ENCODE results near the gene SURF1.

The SURF1 gene

DNA sequence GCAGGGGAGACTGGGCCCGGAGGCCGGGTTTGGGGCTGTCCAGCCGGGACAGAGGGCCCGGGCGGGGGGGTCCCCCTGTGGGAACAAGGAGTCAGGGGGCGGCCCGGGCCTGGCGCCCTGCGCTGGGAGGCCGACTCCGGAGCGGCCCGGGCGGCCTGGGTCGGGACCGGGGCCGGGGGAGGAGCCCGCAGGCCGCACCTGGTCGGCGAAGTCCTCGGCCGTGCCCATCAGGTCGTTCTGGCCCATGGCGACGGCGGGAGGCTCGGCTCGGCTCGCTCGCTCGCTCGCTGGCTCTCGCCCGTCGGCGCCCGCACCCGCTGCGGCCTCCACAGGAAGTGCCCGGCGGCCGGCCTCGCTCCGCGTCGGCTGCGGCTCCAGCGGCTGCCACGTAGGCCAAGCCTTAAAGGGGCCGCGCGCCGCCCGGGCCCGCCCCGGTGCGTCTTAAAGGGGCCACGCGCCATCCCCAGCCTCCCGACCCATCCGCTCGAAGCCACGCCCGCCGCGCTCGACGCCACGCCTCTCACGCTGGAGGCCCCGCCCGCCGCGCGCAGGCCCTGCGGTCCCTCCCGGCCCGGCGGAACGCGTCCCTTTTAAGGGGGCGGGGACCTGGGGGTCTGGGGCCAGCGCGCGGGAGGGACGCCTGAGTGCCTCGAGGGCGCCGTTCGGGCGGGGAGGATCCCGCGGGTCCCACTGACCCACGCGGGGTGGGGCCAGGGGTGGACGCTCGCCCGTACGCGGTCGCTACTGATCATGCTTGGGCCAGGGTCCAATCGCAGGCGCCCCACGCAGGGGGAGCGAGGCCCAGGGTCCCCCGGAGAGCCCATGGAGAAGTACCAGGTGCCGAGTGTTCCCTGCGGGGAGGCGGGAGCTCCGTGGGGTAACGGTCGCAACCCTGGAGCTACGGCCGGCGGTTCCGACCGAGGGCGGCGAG lies 19.7 kb upstream of the SURF1 start, which contains the start of the genes STKLD1 and SURF4:
Gene STKLD1 (plus strand): TSS at position 643 of the 931 bp plus-strand sequence. CDS start 108 bp downstream, at position 751.
Gene SURF4 (minus strand): TSS at position 337 of the 931 bp plus-strand sequence. CDS start 91 bp downstream, at position 246.
- no peak within 1 kb of the TSS for H2AK5ac ChIP-seq (ENCODE audit: low read length)
- peak within 1 kb of the TSS; percentile 97 for H4K8ac ChIP-seq (ENCODE audit: low read depth, low read length)
- peak within 1 kb of the TSS; percentile 97 for H3K56ac ChIP-seq (ENCODE audit: low read length)
- H3K27ac ChIP-seq (ENCODE audit: low read depth, low read length): peak within 1 kb of the TSS; percentile 95
- no peaks in the 10 kb centered on the region for H3K4me1 ChIP-seq (ENCODE audit: control insufficient read depth, low read depth, low read length)
- no peak within 1 kb of the TSS for H4K5ac ChIP-seq (ENCODE audit: low read length)
- H3K18ac ChIP-seq (ENCODE audit: low read length): peak within 1 kb of the TSS; percentile 97
- H2BK120ac ChIP-seq (ENCODE audit: low read depth, low read length): peak within 1 kb of the TSS; percentile 79
- H3K4me3 ChIP-seq (ENCODE audit: low read length): peak within 1 kb of the TSS; percentile 97
- no peak within 1 kb of the TSS for H2BK15ac ChIP-seq (replicated peaks; ENCODE audit: low read depth)
- peaks cover 39% of the 10 kb centered on the region for H3K79me2 ChIP-seq (ENCODE audit: control insufficient read depth, insufficient read depth, low read length)
- peak within 1 kb of the TSS; percentile 88 for H3K4me2 ChIP-seq (ENCODE audit: low read length)
- H3K27me3 ChIP-seq (ENCODE audit: insufficient read depth, low read length, poor library complexity): no peaks in the 10 kb centered on the region
- peak within 1 kb of the TSS; percentile 96 for H3K9ac ChIP-seq (ENCODE audit: low read length)
- peaks cover 9% of the 10 kb centered on the region for H3K36me3 ChIP-seq (ENCODE audit: control insufficient read depth, insufficient read depth, low read length)
- WGBS (ENCODE audit: extremely low coverage, insufficient coverage, low lambda C conversion rate): no CpG with 5 or more reads among the region's 120 CpGs
- peaks cover 26% of the 10 kb centered on the region for H3K79me1 ChIP-seq (ENCODE audit: low read length)
- no peak within 1 kb of the TSS for H2BK5ac ChIP-seq (ENCODE audit: low read length)
- DNase-seq: peak; percentile 98
- H3K4ac ChIP-seq (ENCODE audit: low read depth, low read length): peak within 1 kb of the TSS; percentile 99
- H3K23ac ChIP-seq (ENCODE audit: low read length): peak within 1 kb of the TSS; percentile 80

DNA sequence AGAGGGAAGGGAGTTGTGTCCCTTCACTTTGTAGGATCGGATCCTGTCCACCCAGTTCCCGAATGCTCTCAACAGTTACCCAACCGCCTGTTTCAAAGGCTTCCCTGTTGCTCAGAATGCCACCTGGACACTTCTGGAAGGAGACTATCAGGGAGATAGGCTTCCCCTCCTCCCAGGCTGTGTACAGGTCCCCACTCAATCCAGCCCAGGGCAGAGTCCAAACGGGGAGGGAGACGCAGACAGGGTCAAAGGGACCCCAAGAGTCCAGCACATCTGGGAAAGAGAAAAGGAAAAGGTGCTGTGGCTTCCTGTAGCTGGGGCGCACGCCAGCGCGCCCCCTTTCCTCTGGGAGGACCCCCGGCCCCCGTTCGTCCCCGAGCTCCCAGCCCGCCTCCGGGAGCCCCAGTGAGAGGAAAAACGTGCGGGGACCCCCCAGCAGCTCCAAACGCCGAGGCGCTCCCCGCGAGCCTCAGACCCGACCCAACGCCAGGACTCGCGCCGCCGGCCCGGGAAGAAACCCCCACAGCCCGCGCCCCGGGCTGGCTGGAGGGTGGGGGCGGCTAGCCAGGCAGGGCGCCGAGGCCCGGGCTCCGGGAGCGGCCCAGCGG lies 18.9 kb upstream of the SURF1 start:
- peak overlapping the region; percentile 99 for H3K4ac ChIP-seq (ENCODE audit: low read depth, low read length)
- H2BK120ac ChIP-seq (ENCODE audit: low read depth, low read length): peak overlapping the region; percentile 79
- H3K79me1 ChIP-seq (ENCODE audit: low read length): peaks cover 33% of the 10 kb centered on the region
- H3K9ac ChIP-seq (ENCODE audit: low read length): peak overlapping the region; percentile 96
- H2BK15ac ChIP-seq (replicated peaks; ENCODE audit: low read depth): no peak overlapping the region
- H3K4me1 ChIP-seq (ENCODE audit: control insufficient read depth, low read depth, low read length): no peaks in the 10 kb centered on the region
- peak overlapping the region; percentile 97 for H3K56ac ChIP-seq (ENCODE audit: low read length)
- no peaks in the 10 kb centered on the region for H3K27me3 ChIP-seq (ENCODE audit: insufficient read depth, low read length, poor library complexity)
- H4K5ac ChIP-seq (ENCODE audit: low read length): no peak overlapping the region
- H3K36me3 ChIP-seq (ENCODE audit: control insufficient read depth, insufficient read depth, low read length): peaks cover 9% of the 10 kb centered on the region
- peaks cover 47% of the 10 kb centered on the region for H3K79me2 ChIP-seq (ENCODE audit: control insufficient read depth, insufficient read depth, low read length)
- peak; percentile 63 for DNase-seq
- H3K18ac ChIP-seq (ENCODE audit: low read length): peak overlapping the region; percentile 97
- peak overlapping the region; percentile 97 for H4K8ac ChIP-seq (ENCODE audit: low read depth, low read length)
- H3K27ac ChIP-seq (ENCODE audit: low read depth, low read length): peak overlapping the region; percentile 95
- peak overlapping the region; percentile 88 for H3K4me2 ChIP-seq (ENCODE audit: low read length)
- no peak overlapping the region for H2BK5ac ChIP-seq (ENCODE audit: low read length)
- H3K23ac ChIP-seq (ENCODE audit: low read length): no peak overlapping the region
- no CpG with 5 or more reads among the region's 39 CpGs for WGBS (ENCODE audit: extremely low coverage, insufficient coverage, low lambda C conversion rate)
- peak overlapping the region; percentile 97 for H3K4me3 ChIP-seq (ENCODE audit: low read length)
- H2AK5ac ChIP-seq (ENCODE audit: low read length): no peak overlapping the region

DNA sequence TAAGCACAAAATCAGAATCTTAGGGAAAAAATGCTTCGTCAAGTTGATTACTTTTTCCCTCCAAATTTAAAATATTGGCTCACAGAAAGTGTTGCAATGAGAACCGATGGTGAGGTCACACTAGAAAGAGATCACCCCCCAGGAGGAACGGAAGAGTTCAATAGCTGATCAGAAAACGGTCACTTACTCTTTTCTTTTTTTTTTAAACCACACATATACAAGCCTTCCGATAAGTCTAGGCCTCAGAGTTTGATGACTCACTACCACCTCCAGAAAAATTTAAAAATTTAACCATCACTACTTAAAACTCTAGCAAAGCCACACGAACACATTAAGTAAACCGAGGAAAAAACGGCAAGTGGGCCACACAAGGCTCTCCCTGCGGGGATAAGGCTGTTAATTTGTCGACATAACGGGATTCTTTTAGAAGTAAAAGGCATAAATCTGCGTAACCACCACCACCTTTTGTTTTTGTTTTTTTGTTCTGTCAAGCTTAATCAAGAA lies 18.4 kb upstream of the SURF1 start:
- no peak overlapping the region for H3K23ac ChIP-seq (ENCODE audit: low read length)
- no peak overlapping the region for H3K4ac ChIP-seq (ENCODE audit: low read depth, low read length)
- H4K5ac ChIP-seq (ENCODE audit: low read length): no peak overlapping the region
- peak overlapping the region; percentile 96 for H3K9ac ChIP-seq (ENCODE audit: low read length)
- no peak overlapping the region for H3K18ac ChIP-seq (ENCODE audit: low read length)
- H3K79me1 ChIP-seq (ENCODE audit: low read length): peaks cover 38% of the 10 kb centered on the region
- H4K8ac ChIP-seq (ENCODE audit: low read depth, low read length): no peak overlapping the region
- no peak for DNase-seq
- peak overlapping the region; percentile 88 for H3K4me2 ChIP-seq (ENCODE audit: low read length)
- no peaks in the 10 kb centered on the region for H3K27me3 ChIP-seq (ENCODE audit: insufficient read depth, low read length, poor library complexity)
- no peak overlapping the region for H2AK5ac ChIP-seq (ENCODE audit: low read length)
- H3K27ac ChIP-seq (ENCODE audit: low read depth, low read length): no peak overlapping the region
- H2BK15ac ChIP-seq (replicated peaks; ENCODE audit: low read depth): no peak overlapping the region
- H3K4me1 ChIP-seq (ENCODE audit: control insufficient read depth, low read depth, low read length): no peaks in the 10 kb centered on the region
- peaks cover 53% of the 10 kb centered on the region for H3K79me2 ChIP-seq (ENCODE audit: control insufficient read depth, insufficient read depth, low read length)
- H3K4me3 ChIP-seq (ENCODE audit: low read length): peak overlapping the region; percentile 97
- WGBS (ENCODE audit: extremely low coverage, insufficient coverage, low lambda C conversion rate): no CpG with 5 or more reads among the region's 12 CpGs
- H2BK5ac ChIP-seq (ENCODE audit: low read length): no peak overlapping the region
- peak overlapping the region; percentile 97 for H3K56ac ChIP-seq (ENCODE audit: low read length)
- no peak overlapping the region for H2BK120ac ChIP-seq (ENCODE audit: low read depth, low read length)
- H3K36me3 ChIP-seq (ENCODE audit: control insufficient read depth, insufficient read depth, low read length): peaks cover 9% of the 10 kb centered on the region

DNA sequence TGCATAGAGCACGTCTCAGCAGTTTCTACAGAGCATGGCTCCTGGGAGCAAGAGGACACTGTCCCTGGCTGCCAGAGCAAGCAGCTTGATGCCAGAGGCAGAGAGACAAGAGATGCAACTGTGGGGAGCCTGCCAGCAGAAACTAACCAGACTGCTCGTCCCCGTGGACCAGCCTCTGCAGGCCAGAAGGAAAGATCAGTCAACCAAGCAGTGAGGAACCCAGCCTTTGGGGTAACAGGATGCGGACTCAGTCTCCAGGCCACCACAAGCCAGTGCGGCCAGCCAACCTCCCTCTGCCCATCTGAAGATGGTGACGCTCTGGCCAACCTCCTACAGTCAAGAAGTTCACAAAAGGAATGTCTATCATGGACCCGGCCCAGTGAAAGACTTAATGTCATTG lies 15.9 kb upstream of the SURF1 start:
- peaks cover 78% of the 10 kb centered on the region for H3K79me2 ChIP-seq (ENCODE audit: control insufficient read depth, insufficient read depth, low read length)
- no peak overlapping the region for H3K4me3 ChIP-seq (ENCODE audit: low read length)
- WGBS (ENCODE audit: extremely low coverage, insufficient coverage, low lambda C conversion rate): no CpG with 5 or more reads among the region's 7 CpGs
- no peak overlapping the region for H3K9ac ChIP-seq (ENCODE audit: low read length)
- H3K27me3 ChIP-seq (ENCODE audit: insufficient read depth, low read length, poor library complexity): no peaks in the 10 kb centered on the region
- H3K36me3 ChIP-seq (ENCODE audit: control insufficient read depth, insufficient read depth, low read length): peaks cover 9% of the 10 kb centered on the region
- H2BK120ac ChIP-seq (ENCODE audit: low read depth, low read length): no peak overlapping the region
- H2BK5ac ChIP-seq (ENCODE audit: low read length): no peak overlapping the region
- H3K4me1 ChIP-seq (ENCODE audit: control insufficient read depth, low read depth, low read length): no peaks in the 10 kb centered on the region
- no peak overlapping the region for H3K18ac ChIP-seq (ENCODE audit: low read length)
- peaks cover 57% of the 10 kb centered on the region for H3K79me1 ChIP-seq (ENCODE audit: low read length)
- H3K4ac ChIP-seq (ENCODE audit: low read depth, low read length): no peak overlapping the region
- no peak overlapping the region for H3K23ac ChIP-seq (ENCODE audit: low read length)
- no peak overlapping the region for H4K5ac ChIP-seq (ENCODE audit: low read length)
- no peak overlapping the region for H3K4me2 ChIP-seq (ENCODE audit: low read length)
- no peak overlapping the region for H2AK5ac ChIP-seq (ENCODE audit: low read length)
- H3K27ac ChIP-seq (ENCODE audit: low read depth, low read length): no peak overlapping the region
- DNase-seq: no peak
- peak overlapping the region; percentile 25 for H3K56ac ChIP-seq (ENCODE audit: low read length)
- H2BK15ac ChIP-seq (replicated peaks; ENCODE audit: low read depth): no peak overlapping the region
- no peak overlapping the region for H4K8ac ChIP-seq (ENCODE audit: low read depth, low read length)

DNA sequence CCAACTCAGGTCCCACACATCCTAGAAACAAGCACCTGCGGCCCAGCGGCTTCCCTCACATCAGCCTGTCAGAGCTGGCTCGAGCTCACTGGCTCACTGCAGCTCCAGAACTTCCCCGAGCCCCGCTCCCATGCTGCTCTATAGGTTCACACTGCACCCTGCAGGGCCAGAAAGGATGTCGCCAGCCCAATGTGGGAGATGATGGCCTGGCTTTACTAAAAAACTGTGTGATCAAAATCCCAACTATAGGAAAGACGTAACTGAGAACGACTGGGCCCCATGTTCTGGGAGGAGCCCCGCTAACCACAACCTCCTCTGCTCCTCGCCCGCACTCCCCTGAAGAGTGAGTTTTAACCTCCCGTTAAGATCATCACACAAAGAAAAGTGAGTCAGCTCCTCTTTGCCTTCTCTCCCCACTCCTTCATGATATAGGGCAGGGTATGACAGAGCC lies 15.0 kb upstream of the SURF1 start:
- Histone ChIP-seq H3K27me3 (ENCODE audit: insufficient read depth, low read length, poor library complexity) (no peaks in the 10 kb centered on the region), H4K8ac (ENCODE audit: low read depth, low read length) (no peak overlapping the region), H3K56ac (ENCODE audit: low read length) (no peak overlapping the region), H3K79me2 (ENCODE audit: control insufficient read depth, insufficient read depth, low read length) (peaks cover 82% of the 10 kb centered on the region), H4K5ac (ENCODE audit: low read length) (no peak overlapping the region), H3K4me1 (ENCODE audit: control insufficient read depth, low read depth, low read length) (no peaks in the 10 kb centered on the region), H3K79me1 (ENCODE audit: low read length) (peaks cover 64% of the 10 kb centered on the region), H3K9ac (ENCODE audit: low read length) (no peak overlapping the region), H3K23ac (ENCODE audit: low read length) (no peak overlapping the region), H2BK5ac (ENCODE audit: low read length) (no peak overlapping the region), H2BK120ac (ENCODE audit: low read depth, low read length) (no peak overlapping the region), H3K36me3 (ENCODE audit: control insufficient read depth, insufficient read depth, low read length) (peaks cover 9% of the 10 kb centered on the region), H2BK15ac (replicated peaks; ENCODE audit: low read depth) (no peak overlapping the region), H3K4ac (ENCODE audit: low read depth, low read length) (no peak overlapping the region), H3K18ac (ENCODE audit: low read length) (no peak overlapping the region), H3K4me3 (ENCODE audit: low read length) (no peak overlapping the region), H3K4me2 (ENCODE audit: low read length) (no peak overlapping the region), H2AK5ac (ENCODE audit: low read length) (no peak overlapping the region), H3K27ac (ENCODE audit: low read depth, low read length) (no peak overlapping the region)
- WGBS (ENCODE audit: extremely low coverage, insufficient coverage, low lambda C conversion rate): no CpG with 5 or more reads among the region's 12 CpGs
- no peak for DNase-seq

Measured in mesendoderm (in vitro differentiated cells).